OCI-LY1 (cell line): ENCODE measurements around the gene SPART.

Source experiments
- H2AFZ ChIP-seq: fragments of 200-600 bp; sonication (generic), shearing (Covaris generic); 2 replicates; pipeline ENCODE4 v1.6.0; 2014; ENCODE audit warnings: antibody characterized with exemption, mild to moderate bottlenecking, low read length
- H3F3A ChIP-seq: fragments of 200-600 bp; sonication (generic), shearing (Covaris generic); 2 replicates; pipeline ENCODE4 v1.6.0; 2014; ENCODE audit warnings: mild to moderate bottlenecking, antibody characterized with exemption, low read length, moderate library complexity; ENCODE audit not compliant: insufficient read depth
- H3K27ac ChIP-seq: fragments of 200-600 bp; sonication (generic); 2 replicates; pipeline ENCODE4 v1.5.1; 2014; ENCODE audit warnings: low read length, mixed run types, mild to moderate bottlenecking, low read depth; ENCODE audit not compliant: poor library complexity, severe bottlenecking
- H3K27me3 ChIP-seq: fragments of 200-600 bp; sonication (generic); 2 replicates; pipeline ENCODE4 v1.6.0; 2014; ENCODE audit warnings: antibody characterized with exemption, mild to moderate bottlenecking, low read length, moderate library complexity; ENCODE audit not compliant: insufficient read depth
- H3K36me3 ChIP-seq: fragments of 200-600 bp; sonication (generic); 2 replicates; pipeline ENCODE4 v1.6.1; 2014; ENCODE audit warnings: mild to moderate bottlenecking, antibody characterized with exemption, low read length, moderate library complexity, mixed read lengths; ENCODE audit not compliant: insufficient read depth
- H3K4me1 ChIP-seq: fragments of 200-600 bp; sonication (generic); 2 replicates; pipeline ENCODE4 v1.5.1; 2014; ENCODE audit warnings: mild to moderate bottlenecking, low read length, moderate library complexity; ENCODE audit not compliant: insufficient read depth, severe bottlenecking
- H3K4me2 ChIP-seq: fragments of 200-600 bp; sonication (generic), shearing (Covaris generic); 2 replicates; pipeline ENCODE4 v1.6.1; 2014; ENCODE audit warnings: low read length
- H3K4me3 ChIP-seq: fragments of 200-600 bp; sonication (generic); 2 replicates; pipeline ENCODE4 v1.5.1; 2014; ENCODE audit warnings: low read length, low read depth, mild to moderate bottlenecking, mixed read lengths; ENCODE audit not compliant: poor library complexity, severe bottlenecking
- H3K79me2 ChIP-seq: fragments of 200-600 bp; shearing (Covaris generic); 2 replicates; pipeline ENCODE4 v1.6.1; 2016; ENCODE audit warnings: mixed run types, low read length, mixed read lengths; ENCODE audit not compliant: insufficient read depth
- H3K9ac ChIP-seq: fragments of 200-600 bp; sonication (generic), shearing (Covaris generic); 2 replicates; pipeline ENCODE4 v1.6.1; 2014; ENCODE audit warnings: mild to moderate bottlenecking, low read length, mixed read lengths
- H3K9me2 ChIP-seq: fragments of 200-600 bp; sonication (generic), shearing (Covaris generic); 2 replicates; pipeline ENCODE4 v1.6.1; 2014; ENCODE audit warnings: low read depth, mild to moderate bottlenecking, low read length, mixed read lengths
- H3K9me3 ChIP-seq: fragments of 200-600 bp; shearing (Covaris generic); 2 replicates; pipeline ENCODE4 v1.6.1; 2014; ENCODE audit warnings: low read length, mixed read lengths
- H4K20me1 ChIP-seq: fragments of 200-600 bp; sonication (generic), shearing (Covaris generic); 2 replicates; pipeline ENCODE4 v1.6.0; 2016; ENCODE audit warnings: mild to moderate bottlenecking, low read length; ENCODE audit not compliant: insufficient read depth
- CTCF ChIP-seq: fragments of 200-600 bp; sonication (generic), shearing (Covaris generic); IDR thresholded peaks from 2 replicates; pipeline ENCODE4 v1.5.1; 2017; ENCODE audit warnings: mild to moderate bottlenecking, antibody characterized with exemption, low read length, moderate library complexity, mixed read lengths
- EZH2 ChIP-seq: fragments of 200-600 bp; sonication (generic), shearing (Covaris generic); IDR thresholded peaks from 2 replicates; pipeline ENCODE4 v1.8.0; 2017; ENCODE audit warnings: borderline replicate concordance, mixed run types, mild to moderate bottlenecking, antibody characterized with exemption, low read length, moderate library complexity, mixed read lengths

The SPART gene

DNA sequence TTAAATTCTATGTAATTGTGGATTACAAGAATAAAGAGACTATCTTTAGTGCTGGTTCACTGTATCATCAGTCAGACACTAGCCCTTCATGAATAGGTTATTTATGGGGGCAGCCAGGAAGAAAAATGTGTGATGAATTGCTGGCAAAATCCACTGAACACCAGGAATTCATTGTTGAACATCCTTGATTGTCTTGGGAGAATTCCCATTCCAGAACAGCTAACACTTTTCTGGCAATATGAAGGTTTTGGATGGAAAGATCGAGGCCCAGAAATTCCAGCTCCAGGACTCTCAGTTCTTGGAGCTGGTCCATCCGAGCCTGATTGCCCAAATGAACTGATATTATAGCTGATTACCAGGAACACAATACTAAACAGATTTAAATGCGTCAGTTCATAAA, 11.5 kb upstream of the SPART start:
- Histone ChIP-seq H3K9ac (no peak overlapping the region), H3K79me2 (no peaks in the 10 kb centered on the region), H3K9me2 (no peaks in the 10 kb centered on the region), H3K27me3 (no peaks in the 10 kb centered on the region), H3K36me3 (no peaks in the 10 kb centered on the region), H3K4me2 (no peak overlapping the region), H3K9me3 (no peaks in the 10 kb centered on the region), H2AFZ (no peak overlapping the region), H3F3A (no peaks in the 10 kb centered on the region), H3K4me1 (no peaks in the 10 kb centered on the region), H3K27ac (no peak overlapping the region), H3K4me3 (no peak overlapping the region), H4K20me1 (no peaks in the 10 kb centered on the region)
- TF ChIP-seq CTCF (no peak), EZH2 (no peak)

GRCh38 chr13:36357231-36357630, 11.0 kb upstream of the SPART start:
- no peak for TF ChIP-seq CTCF
- no peak for TF ChIP-seq EZH2
- Histone ChIP-seq H3F3A (no peaks in the 10 kb centered on the region), H3K9ac (no peak overlapping the region), H3K4me2 (no peak overlapping the region), H3K4me1 (no peaks in the 10 kb centered on the region), H3K27ac (no peak overlapping the region), H2AFZ (no peak overlapping the region), H3K79me2 (no peaks in the 10 kb centered on the region), H4K20me1 (no peaks in the 10 kb centered on the region), H3K9me3 (no peaks in the 10 kb centered on the region), H3K9me2 (no peaks in the 10 kb centered on the region), H3K4me3 (no peak overlapping the region), H3K27me3 (no peaks in the 10 kb centered on the region), H3K36me3 (no peaks in the 10 kb centered on the region)

- no peaks in the 10 kb centered on the region for H3K27me3 ChIP-seq
- H3K4me1 ChIP-seq, result no peaks in the 10 kb centered on the region
Measured at GRCh38 chr13:36356058-36356457, 9.9 kb upstream of the SPART start.

More at GRCh38 chr13:36356058-36356457, 9.9 kb upstream of the SPART start:
- Histone ChIP-seq H3K9ac (no peak overlapping the region), H3K36me3 (no peaks in the 10 kb centered on the region), H4K20me1 (no peaks in the 10 kb centered on the region), H3K27ac (no peak overlapping the region), H3F3A (no peaks in the 10 kb centered on the region), H3K79me2 (no peaks in the 10 kb centered on the region), H2AFZ (no peak overlapping the region), H3K9me3 (no peaks in the 10 kb centered on the region), H3K4me3 (no peak overlapping the region), H3K9me2 (no peaks in the 10 kb centered on the region), H3K4me2 (no peak overlapping the region)
- TF ChIP-seq CTCF (no peak), EZH2 (no peak)
